Suprapubic skin (tissue), 3 donors: Measurements from ENCODE around the gene RAB13.

ENCODE experiments used
- CTCF ChIP-seq, 2 donors: fragments of 200-600 bp in 1 of 2; fragments of 450-650 bp in 1 of 2; sonication (generic) in 1 of 2; IDR thresholded peaks; one replicate each; pipeline ENCODE4 v1.5.1; 2016 to 2019; ENCODE audit warnings: antibody characterized with exemption in 2 of 2, mild to moderate bottlenecking in 1 of 2, moderate library complexity in 1 of 2
- POLR2A ChIP-seq, 2 donors: fragments of 450-650 bp; IDR thresholded peaks; one replicate each; pipeline ENCODE4 v1.6.1; 2017; ENCODE audit warnings: antibody characterized with exemption in 2 of 2, mild to moderate bottlenecking in 2 of 2, moderate library complexity in 2 of 2

GRCh38 chr1:153953859-153954365, 32.2 kb downstream of the RAB13 start:
- TF ChIP-seq CTCF (IDR thresholded peaks at IDR 0.05) = no peak
- no peak for TF ChIP-seq POLR2A (IDR thresholded peaks at IDR 0.05)
